ENCODE data around the gene ZCCHC2. TPM values are rescaled to one million over a fixed set of nuclear protein-coding genes. Genes with fewer than 3 reads are reported as not detected.

Gene ZCCHC2
- total and polyA plus RNA-seq, 2 donors (not counting 3 experiments of a cell fraction or from before 2014, with no cell fraction given): 16.2 to 27.2 TPM

DNA sequence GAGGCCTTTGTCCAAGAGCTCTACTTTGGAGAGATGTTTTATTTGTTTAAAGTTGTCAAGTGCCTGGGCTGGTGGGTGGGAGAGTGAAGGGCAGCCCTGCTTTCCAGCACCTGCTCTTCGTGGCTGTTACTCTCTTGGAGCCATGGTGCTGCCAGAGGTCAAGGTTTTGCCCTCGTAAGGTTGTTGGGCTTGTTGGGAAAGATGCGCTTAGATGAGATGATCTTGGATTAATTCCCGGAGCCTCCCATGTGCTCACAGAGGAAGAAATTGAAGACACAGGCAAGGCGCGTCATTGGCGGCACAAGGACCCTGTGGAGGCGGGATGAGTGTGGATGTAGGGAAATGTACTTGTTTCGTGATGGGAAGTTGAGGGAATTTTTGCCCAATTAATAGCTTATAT, 27.9 kb downstream of the ZCCHC2 start:
- Histone ChIP-seq H2AFZ (ENCODE audit: low read depth, low read length) (no peak overlapping the region), H3K9me3 (replicated peaks; ENCODE audit: control insufficient read depth, insufficient read depth, low read length) (no peaks in the 10 kb centered on the region), H3K36me3 (ENCODE audit: control insufficient read depth in 2 of 2, extremely low read depth in 1 of 2, insufficient read depth in 2 of 2, low read length in 2 of 2) (peaks cover 5 to 11% of the 10 kb centered on the region in 2 experiments), H3K4me2 (ENCODE audit: insufficient read depth, low read length) (no peak overlapping the region), H4K20me1 (replicated peaks; ENCODE audit: control insufficient read depth, extremely low read depth, insufficient read depth, low read length) (no peaks in the 10 kb centered on the region), H3K79me2 (ENCODE audit: control insufficient read depth, insufficient read depth, low read length) (peaks cover 5% of the 10 kb centered on the region), H3K27me3 (ENCODE audit: control insufficient read depth in 2 of 2, insufficient read depth in 2 of 2, low read length in 2 of 2) (no peaks in the 10 kb centered on the region), H3K4me3 (replicated peaks in 1 of 3; ENCODE audit: insufficient read depth in 1 of 3, low read depth in 1 of 3, low read length in 3 of 3) (no peak overlapping the region), H3K9me1 (replicated peaks; ENCODE audit: control insufficient read depth, extremely low read depth, insufficient read depth, low read length) (no peaks in the 10 kb centered on the region), H3K27ac (ENCODE audit: insufficient read depth, low read depth, low read length) (no peak overlapping the region), H3K9ac (replicated peaks; ENCODE audit: extremely low read depth, insufficient read depth, low read length) (no peak overlapping the region), H3K4me1 (ENCODE audit: control insufficient read depth, extremely low read depth, insufficient read depth, low read length) (peaks cover 25% of the 10 kb centered on the region)
- dilution Hi-C loops (cut with MboI; ENCODE audit: extremely low pct_ligation_motif_present, low sequenced_read_pairs) (no loop called here), intact Hi-C loops (cut with micrococcal nuclease) (no loop called here)
- BruUV-seq (replicated peaks): no TSS peak
- no peak for DNase-seq (ENCODE audit: low read depth, low spot score)
- ChIA-PET CTCF (interaction anchor here (1.0 kb wide), 1 partner anchor 125 kb away, joined by 3 read pairs; no protein-coding TSS in a partner anchor), POLR2A (no interaction called here)
- no peak for FAIRE-seq
- no peak for TF ChIP-seq POLR2A (IDR thresholded peaks at IDR 0.05; ENCODE audit: low read depth, low read length)
- no peak for TF ChIP-seq POLR2AphosphoS5 (IDR thresholded peaks at IDR 0.05; ENCODE audit: insufficient read depth, low read depth, low read length)
- no peak for TF ChIP-seq MYC (IDR thresholded peaks at IDR 0.05; ENCODE audit: low read depth, low read length)
- no peak for TF ChIP-seq JUN (IDR thresholded peaks at IDR 0.05; ENCODE audit: borderline replicate concordance, insufficient read depth, insufficient read length, low read depth)
- no peak for TF ChIP-seq FOS (IDR thresholded peaks at IDR 0.05; ENCODE audit: borderline replicate concordance, insufficient read depth, low read length)
- TF ChIP-seq GATA2 (IDR thresholded peaks at IDR 0.05; ENCODE audit: insufficient read depth, insufficient read length, low read depth, low read length): no peak
- no peak for TF ChIP-seq EZH2 (IDR thresholded peaks at IDR 0.05; ENCODE audit: borderline replicate concordance, low read depth, low read length, severe bottlenecking)
- TF ChIP-seq, protein P1, sequence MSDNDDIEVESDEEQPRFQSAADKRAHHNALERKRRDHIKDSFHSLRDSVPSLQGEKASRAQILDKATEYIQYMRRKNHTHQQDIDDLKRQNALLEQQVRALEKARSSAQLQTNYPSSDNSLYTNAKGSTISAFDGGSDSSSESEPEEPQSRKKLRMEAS (IDR thresholded peaks at IDR 0.05; ENCODE audit: insufficient read depth, insufficient read length): no peak
- TF ChIP-seq, protein P2, sequence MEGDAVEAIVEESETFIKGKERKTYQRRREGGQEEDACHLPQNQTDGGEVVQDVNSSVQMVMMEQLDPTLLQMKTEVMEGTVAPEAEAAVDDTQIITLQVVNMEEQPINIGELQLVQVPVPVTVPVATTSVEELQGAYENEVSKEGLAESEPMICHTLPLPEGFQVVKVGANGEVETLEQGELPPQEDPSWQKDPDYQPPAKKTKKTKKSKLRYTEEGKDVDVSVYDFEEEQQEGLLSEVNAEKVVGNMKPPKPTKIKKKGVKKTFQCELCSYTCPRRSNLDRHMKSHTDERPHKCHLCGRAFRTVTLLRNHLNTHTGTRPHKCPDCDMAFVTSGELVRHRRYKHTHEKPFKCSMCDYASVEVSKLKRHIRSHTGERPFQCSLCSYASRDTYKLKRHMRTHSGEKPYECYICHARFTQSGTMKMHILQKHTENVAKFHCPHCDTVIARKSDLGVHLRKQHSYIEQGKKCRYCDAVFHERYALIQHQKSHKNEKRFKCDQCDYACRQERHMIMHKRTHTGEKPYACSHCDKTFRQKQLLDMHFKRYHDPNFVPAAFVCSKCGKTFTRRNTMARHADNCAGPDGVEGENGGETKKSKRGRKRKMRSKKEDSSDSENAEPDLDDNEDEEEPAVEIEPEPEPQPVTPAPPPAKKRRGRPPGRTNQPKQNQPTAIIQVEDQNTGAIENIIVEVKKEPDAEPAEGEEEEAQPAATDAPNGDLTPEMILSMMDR (IDR thresholded peaks at IDR 0.05; ENCODE audit: extremely low read depth in 1 of 2, insufficient read depth in 1 of 2, low read depth in 1 of 2, low read length in 2 of 2): no peak

Measured in endothelial cell of umbilical vein (primary cell).